HG02870 (cell line): ENCODE data around the gene SEMA3B.
A peak's percentile ranks its signal among the peaks of the same experiment; 100 is the strongest.
"Not testable (repeated sequence)": the region's sequence is repeated elsewhere in the genome, so short reads cannot be mapped to it uniquely, and the experiment has no call there.

Experiments
- ATAC-seq: cut with Tn5 transposase; IDR thresholded peaks from one replicate; pipeline ENCODE4 v1.9.1; 2021; ENCODE audit warnings: mild to moderate bottlenecking, moderate library complexity; ENCODE audit not compliant: unreplicated experiment

SEMA3B gene

GRCh38 chr3:50271314-50271936 lies 2.5 kb downstream of the SEMA3B start:
- ATAC-seq, result no peak

GRCh38 chr3:50272538-50272910 lies 3.6 kb downstream of the SEMA3B start:
- not testable (repeated sequence) for ATAC-seq

- peak; percentile 78 for ATAC-seq
Measured at GRCh38 chr3:50272911-50273688, 4.2 kb downstream of the SEMA3B start.

GRCh38 chr3:50273689-50274065 lies 4.7 kb downstream of the SEMA3B start:
- no peak for ATAC-seq

GRCh38 chr3:50274371-50275104 lies 5.6 kb downstream of the SEMA3B start:
- ATAC-seq, result no peak

GRCh38 chr3:50275141-50275995 lies 6.4 kb downstream of the SEMA3B start:
- no peak for ATAC-seq

- ATAC-seq, result no peak
Measured at GRCh38 chr3:50275996-50276761, 7.2 kb downstream of the SEMA3B start.

- ATAC-seq, result no peak
Measured at GRCh38 chr3:50276762-50277101, 7.8 kb downstream of the SEMA3B start.

GRCh38 chr3:50278123-50278879 lies 9.4 kb downstream of the SEMA3B start:
- no peak for ATAC-seq

- ATAC-seq, result no peak
Measured at GRCh38 chr3:50278880-50279224, 9.9 kb downstream of the SEMA3B start, which contains the start of gene LSMEM2. TSS of gene LSMEM2 (plus strand) at chr3:50279087. CDS start at chr3:50279114, 27 bp downstream.

GRCh38 chr3:50279255-50280016 lies 10.5 kb downstream of the SEMA3B start:
- no peak for ATAC-seq

GRCh38 chr3:50284121-50284520 lies 15.2 kb downstream of the SEMA3B start:
- ATAC-seq, result not testable (repeated sequence)

GRCh38 chr3:50286322-50287227 lies 17.6 kb downstream of the SEMA3B start:
- ATAC-seq, result no peak

GRCh38 chr3:50287262-50287661 lies 18.3 kb downstream of the SEMA3B start:
- no peak for ATAC-seq

GRCh38 chr3:50288387-50289007 lies 19.6 kb downstream of the SEMA3B start:
- ATAC-seq, result no peak

- no peak for ATAC-seq
Measured at GRCh38 chr3:50289130-50289529, 20.2 kb downstream of the SEMA3B start.

GRCh38 chr3:50290161-50290641 lies 21.3 kb downstream of the SEMA3B start:
- ATAC-seq, result no peak
